ENCODE measurements around the gene BRAF.

GRCh38 chr7:140857048-140857447, 67.7 kb downstream of the BRAF start:
- TF ChIP-seq CTCF (conservative IDR thresholded peaks at IDR 0.05; ENCODE audit: low read depth, low read length) (no peak), EZH2phosphoT487 (IDR thresholded peaks at IDR 0.05; ENCODE audit: borderline replicate concordance, low read length) (no peak)

Data from PC-3 (cell line).